Fibroblast of skin of right quadriceps (primary cell): Measurements from ENCODE around the gene MYH9.

Experiments used
- DNase-seq: peaks from one replicate; pipeline ENCODE4 v3.0.0-alpha.2; 2013

MYH9 gene

DNA sequence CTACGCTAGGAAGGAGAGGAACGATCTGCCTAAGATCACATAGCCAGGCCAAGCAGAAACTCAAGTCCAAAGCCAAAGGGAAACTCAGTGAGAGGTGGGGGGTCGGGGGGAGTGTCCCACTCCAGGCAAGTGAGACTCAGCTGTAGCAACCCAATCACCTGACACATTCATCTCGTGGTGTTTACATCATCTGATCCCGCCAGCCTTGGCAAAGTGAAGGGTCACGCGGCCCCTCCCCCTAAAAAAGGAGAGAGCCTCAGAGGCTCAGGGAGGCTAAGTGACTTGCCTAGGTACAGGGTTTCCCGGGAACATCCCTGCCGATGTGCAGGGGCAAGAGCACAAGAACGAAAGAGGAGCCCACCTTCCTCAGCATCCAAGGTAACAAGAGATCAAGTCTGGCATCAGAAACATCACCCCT lies 21.5 kb downstream of the MYH9 start:
- DNase-seq = no peak

GRCh38 chr22:36365020-36365411 lies 22.8 kb downstream of the MYH9 start:
- DNase-seq = peak; percentile 97

DNA sequence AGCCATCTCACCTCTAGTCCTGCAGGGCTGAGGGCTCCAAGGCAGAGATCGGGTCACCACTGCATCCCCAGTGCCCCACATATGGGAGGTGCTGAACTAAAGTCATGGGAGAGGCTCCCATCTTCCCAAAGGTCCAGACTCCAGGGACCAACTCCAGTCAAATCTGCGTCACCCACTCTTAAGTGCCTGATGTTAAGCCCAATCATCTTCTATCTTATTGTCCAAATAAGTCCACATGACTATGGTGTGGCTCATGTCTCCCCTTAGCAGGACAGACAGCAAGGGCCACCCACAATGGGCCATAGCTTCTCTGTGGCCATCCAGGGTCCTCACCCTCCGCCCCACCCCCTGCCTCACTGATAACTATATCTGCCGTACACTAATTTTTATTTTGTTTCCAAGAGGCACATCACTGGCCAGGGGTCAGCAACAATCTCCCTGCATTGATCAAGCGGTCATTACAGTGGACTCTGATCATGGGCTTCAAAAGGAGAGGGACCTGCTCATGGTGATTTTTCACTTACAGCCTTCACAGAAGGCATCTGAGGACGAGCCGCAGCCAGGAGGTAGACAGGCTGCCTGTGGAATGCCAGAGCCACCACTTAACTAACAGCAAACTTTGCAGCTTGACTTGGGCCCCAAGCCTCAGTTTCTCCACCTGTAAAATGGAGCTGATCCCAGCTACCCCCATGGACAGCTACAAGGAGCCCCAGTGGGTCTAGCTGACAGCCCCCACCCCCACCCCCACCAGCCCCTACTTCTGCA lies 23.3 kb downstream of the MYH9 start:
- no peak for DNase-seq

GRCh38 chr22:36363349-36363981 lies 24.3 kb downstream of the MYH9 start:
- DNase-seq = no peak

DNA sequence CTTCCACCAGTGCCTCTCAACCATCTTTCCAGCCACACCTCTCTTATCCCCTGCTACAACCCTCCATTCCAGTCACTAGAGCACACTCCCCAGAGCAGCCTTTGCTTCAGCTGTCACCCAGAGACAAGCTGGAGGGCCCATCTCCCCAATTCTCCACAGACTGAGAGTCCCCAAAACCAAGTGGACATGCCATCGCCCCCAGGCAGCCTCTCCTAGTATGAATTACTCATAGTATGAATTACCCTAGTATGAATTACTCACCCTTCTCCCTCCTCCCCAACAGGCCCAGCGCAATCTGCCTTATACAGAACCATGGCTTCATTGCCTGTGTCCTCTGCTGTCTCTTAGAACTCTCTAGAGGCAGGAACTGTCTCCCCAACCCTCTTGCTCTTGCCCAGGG lies 24.8 kb downstream of the MYH9 start:
- DNase-seq = no peak

DNA sequence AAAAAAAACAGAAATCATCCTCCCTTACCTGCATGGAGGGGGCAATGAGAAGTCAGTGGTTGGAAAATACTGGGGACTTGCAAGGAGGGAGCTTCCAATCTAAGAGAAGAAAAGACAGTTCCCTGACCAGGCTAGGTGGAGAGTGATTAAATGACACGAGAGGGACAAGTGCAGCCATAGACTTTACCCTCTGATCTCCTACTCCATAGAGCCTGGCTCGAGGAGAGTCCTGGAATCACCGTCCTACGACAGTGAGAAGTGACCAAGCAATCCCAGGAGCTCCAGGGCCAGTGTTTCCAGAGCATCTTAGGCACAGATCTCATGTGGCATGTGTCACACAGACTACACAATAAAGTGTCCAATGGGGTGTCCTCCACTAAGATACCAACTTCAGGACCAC lies 25.7 kb downstream of the MYH9 start:
- no peak for DNase-seq

- peak; percentile 49 for DNase-seq
Observed at GRCh38 chr22:36360871-36361383, 26.8 kb downstream of the MYH9 start.

- DNase-seq = no peak
Observed at GRCh38 chr22:36360011-36360410, 27.8 kb downstream of the MYH9 start.

GRCh38 chr22:36359470-36359996 lies 28.2 kb downstream of the MYH9 start:
- DNase-seq = no peak

DNA sequence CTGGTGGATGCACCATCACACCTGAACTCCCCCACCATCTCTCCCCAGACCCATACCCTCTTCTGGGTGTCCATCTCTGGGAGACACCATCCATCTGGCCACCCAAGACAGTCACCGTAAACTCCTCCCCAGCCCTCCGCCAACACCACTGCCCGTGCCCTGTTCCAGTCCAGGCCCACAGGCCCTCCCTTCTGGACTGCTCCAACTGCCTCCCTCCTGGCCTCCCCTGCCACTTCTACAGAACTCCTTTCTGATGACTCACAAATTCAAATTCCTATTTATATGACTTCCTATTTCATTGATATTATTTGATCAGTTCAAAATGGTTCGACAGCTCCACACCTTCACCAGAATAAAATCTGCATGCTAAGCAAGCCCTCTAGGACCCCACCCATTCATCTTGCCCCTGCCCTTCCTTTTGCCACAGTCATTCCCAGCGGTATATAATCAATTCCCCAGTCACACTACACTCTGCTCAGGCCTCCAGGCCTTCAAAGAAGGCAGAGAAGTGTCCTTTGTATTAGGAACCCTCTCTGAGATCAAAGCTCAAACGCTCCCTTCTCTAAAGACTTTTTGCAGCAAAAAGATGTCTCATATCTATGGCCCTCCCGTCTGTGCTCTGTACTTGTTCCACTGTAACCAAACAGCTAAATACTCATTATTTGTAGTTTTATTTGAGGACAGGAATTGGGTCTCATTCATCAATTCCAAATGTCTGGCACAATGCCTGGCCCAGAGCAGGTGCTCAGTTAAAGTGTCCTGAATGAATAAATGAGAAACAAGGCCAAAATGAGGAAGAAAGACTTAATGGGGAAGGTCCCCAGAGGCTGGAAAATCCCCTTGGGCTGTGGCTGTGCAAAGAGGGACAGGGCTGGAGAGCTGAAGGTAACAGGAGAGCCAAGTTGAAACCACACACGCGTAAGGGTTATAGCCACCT lies 29.0 kb downstream of the MYH9 start:
- DNase-seq = no peak

DNA sequence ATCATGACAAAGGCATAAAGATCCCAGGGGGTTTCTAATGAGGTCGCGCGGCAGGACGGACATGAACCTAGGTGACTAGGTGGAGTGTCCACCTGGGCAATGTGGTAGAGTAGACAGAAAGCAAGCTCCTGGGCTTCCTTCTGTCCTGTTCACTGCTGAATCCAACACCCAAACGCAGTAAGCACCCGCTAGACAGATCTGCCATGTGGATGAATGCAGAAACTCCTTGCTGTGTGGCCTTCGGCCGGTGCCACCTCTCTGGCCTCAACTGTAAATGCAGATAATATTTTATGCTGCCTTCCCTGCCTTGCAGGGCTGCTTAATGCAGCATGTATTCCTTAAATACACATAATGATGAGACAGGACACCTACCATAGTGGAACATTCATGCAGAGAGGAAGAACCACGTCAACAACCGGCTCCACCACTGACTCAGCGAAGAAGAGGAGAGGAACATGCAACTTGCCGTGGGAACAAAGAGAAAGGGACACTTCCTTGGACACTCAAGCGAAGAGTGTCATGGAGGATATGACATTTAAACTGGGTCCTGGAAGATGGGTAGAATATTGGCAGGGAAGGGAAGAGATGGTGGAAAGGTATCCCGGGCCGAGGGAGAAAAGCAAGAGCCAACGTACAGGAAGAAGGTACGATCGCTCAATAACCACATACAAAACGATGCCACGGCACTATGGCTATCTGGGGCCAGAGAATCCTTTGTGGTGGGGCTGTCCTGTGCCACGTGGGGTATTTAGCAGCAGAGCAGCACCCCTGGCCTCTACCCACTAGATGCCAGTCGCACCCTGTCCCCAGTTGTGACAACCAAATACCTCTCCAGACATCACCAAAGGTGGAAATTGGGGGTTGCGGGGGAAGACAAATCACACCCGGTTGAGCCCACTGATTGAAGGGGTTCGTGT lies 30.8 kb downstream of the MYH9 start:
- no peak for DNase-seq

GRCh38 chr22:36355894-36356293 lies 31.9 kb downstream of the MYH9 start:
- DNase-seq = no peak

DNA sequence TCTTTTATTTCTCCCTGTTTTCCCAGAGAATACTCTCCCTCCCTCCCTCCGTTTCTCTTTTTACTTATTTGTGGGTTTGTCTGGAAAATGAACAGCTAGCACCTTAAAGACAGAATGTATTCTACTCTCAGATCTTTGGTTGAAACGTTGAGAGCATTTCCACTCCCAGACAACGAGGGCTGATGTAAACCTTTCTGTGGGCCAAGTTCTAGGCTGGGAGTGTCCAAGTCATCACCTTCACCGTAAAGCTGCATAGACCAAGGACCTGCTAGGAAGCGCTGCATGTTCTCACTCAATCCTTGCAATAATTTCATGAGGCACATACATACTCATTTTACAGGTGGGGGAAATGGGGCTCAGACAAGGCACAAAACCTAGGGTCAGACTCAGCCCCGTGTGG lies 32.4 kb downstream of the MYH9 start:
- DNase-seq = no peak

DNA sequence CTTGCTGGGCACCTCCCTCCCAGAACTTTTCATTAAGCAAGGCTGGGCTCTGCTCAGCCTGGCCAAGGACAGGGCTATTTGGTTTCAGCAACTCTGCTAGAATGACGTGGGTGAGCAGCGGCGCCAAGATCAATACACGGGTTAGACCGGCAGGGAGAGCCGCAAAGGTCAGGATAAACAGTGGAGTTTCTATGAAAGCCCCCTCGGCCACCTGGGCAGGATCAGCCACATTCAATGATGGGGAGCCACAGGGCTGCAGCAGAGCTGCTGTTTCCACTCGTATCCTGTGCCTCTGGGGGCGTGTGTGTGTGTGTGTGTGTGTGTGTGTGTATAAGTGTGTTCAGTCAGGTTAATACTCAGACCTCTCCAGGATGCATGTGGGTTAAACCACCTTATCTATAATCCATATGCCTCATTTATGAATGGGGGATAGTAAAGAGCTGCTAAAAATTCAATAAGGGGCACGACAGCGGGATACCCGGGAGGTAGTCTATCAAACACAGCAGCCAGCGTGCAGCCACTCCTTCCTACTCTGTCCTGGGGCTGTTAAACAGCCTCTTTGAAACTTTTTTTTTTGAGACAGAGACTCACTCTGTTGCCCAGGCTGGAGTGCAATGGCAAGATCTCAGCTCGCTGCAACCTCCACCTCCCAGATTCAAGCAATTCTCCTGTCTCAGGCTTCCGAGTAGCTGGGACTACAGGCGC lies 34.8 kb downstream of the MYH9 start:
- DNase-seq = no peak

GRCh38 chr22:36351921-36352802 lies 35.6 kb downstream of the MYH9 start:
- no peak for DNase-seq

- peak; percentile 68 for DNase-seq
Observed at GRCh38 chr22:36350751-36351594, 36.8 kb downstream of the MYH9 start.

- DNase-seq = no peak
Observed at GRCh38 chr22:36349726-36350125, 38.0 kb downstream of the MYH9 start.

DNA sequence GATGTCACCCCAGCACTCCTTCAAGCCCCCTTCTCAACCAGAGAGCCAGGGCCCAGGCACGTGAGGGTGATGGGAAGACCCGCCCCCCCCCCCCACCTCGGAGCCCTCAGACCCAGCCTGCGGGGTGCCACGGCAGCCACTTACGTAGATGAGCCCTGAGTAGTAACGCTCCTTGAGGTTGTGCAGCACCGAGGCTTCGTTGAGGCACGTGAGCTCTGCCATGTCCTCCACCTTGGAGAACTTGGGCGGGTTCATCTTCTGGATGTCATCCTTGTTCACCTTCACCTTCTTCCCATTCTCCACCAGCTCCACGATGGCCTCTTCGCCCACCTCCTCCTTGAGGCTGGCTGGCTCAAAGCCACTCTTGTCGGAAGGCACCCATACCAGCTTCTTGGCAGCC lies 39.0 kb downstream of the MYH9 start:
- no peak for DNase-seq

DNA sequence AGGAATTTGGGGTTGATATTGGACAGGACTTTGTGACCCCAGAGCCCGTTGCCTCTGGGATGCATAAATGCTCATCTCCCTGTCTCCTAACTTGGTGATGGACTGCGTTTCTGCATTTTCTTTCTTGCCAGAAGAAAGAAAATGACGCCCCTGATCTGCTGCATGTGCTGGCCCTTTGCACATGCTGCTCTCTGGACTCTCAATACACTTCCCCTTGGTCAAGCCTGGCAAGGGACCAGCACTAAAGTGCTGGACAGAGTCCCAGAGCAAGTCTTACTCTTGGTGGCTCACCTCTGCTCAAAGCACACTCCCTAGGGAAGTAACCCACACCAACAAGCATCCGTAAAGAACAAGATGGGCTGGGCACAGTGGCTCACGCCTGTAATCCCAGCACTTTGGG lies 40.7 kb downstream of the MYH9 start:
- no peak for DNase-seq
